Cerebellar cortex (tissue), 1 donor: ENCODE data around the gene ERCC2.
"Not testable (repeated sequence)": the region's sequence is repeated elsewhere in the genome, so short reads cannot be mapped to it uniquely, and the experiment has no call there.

Experiments
- DNase-seq: peaks from one replicate; pipeline ENCODE4 v3.0.0-alpha.2; 2015; ENCODE audit warnings: low spot score

ERCC2 gene

DNA sequence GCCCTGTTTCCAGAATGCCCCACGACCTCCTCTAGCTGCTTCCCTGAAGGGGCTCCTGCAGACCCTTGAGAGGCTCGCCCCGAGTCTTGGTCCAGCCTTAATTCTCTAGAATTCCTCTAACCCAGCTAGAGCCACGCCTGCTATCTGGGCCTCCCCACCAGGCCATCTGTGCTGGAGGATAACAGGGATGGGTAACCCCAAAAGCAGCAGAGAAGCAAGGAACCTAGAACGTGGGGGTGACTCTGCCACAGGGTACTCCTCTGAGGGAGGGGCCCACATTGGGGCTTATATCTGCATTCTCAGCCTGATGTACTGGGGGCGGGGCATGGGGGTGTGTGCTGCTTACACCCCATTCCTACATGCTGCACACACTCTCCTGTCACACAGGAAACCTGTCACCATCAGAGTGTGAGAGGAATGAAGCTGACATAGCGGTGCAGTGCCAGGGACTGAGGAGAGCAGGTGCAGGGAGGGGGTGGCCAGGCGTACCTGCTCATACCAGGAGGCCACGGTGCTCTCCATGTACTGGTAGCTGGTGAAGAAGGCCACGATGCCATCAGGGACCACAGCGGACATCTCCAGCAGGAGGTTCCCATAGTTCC, 16.0 kb downstream of the ERCC2 start:
- no peak for DNase-seq

GRCh38 chr19:45352914-45353796, 17.2 kb downstream of the ERCC2 start:
- DNase-seq = no peak

DNA sequence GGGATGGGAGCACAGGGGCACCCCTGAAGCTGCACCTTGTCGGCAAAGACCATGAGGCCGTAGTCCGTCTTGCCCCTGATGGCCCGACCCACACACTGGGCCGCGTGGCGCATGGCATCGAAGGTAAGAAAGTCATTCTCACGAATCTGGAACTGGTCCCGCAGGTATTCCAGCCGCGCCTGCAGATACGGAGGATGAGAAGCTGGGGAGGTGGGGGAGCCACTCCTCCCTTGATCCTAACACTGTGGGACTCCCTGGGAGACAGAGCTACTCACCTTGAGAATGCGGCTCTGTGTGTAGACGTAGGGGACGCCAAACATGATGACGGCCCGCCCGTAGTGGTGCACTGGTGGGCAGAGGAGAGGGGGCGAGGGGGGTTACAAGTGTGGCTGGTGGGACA, 17.9 kb downstream of the ERCC2 start:
- DNase-seq = no peak

DNA sequence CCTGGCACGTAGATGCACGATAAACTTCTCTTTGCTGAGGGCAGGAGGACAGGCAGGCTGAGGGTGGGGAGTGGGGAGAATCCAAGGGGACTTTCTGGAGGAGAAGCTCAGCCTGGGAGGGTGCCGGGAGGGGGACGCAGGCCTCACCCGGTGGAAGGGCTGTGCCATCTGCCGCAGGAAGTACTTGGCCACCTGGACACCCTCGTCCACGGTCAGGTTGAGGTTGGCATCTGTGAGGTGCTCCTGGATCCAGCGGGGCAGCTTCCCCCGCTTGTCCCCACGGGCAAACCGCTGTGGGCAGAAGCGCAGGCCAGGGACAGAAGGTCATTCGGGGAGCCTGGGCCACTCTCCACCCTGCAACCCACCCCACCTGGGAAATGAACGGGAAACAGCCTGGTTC, 18.3 kb downstream of the ERCC2 start:
- DNase-seq = no peak

GRCh38 chr19:45351401-45351952, 18.9 kb downstream of the ERCC2 start:
- no peak for DNase-seq

GRCh38 chr19:45350477-45351058, 19.8 kb downstream of the ERCC2 start:
- no peak for DNase-seq

DNA sequence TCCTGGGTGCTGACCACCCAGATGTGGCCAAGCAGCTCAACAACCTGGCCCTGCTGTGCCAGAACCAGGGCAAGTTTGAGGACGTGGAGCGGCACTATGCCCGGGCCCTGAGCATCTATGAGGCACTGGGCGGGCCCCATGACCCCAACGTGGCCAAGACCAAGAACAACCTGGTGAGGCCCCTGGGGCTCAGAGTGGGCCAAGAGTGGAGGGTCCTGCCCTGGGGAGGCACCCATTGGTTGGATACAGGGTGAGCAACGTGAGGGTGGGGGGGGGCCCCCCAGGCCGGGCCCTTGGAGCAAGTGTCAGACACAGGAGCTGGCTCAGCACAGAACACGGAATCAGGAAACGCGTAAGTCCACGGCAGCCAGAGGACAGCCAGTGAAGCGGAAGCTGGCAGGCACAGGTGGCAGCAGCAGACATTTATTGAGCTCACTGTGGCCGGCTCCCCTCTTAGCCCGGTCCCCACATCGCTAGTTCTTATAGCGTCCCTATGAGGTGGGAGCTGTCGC, 20.9 kb downstream of the ERCC2 start:
- DNase-seq = no peak

DNA sequence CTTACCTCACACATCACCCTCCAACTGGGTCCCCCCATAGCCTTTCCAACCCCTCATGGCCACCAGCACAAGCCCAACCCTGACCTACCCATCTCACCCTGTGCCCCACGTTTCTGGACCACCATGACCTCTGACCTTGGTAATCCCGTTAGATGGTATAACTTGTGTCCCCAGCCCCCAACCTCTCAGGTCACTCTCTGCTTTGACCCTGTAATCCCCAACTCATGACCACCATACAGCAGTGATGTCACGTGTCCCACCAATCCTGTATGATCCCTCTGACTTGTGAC, 21.3 kb downstream of the ERCC2 start:
- no peak for DNase-seq

DNA sequence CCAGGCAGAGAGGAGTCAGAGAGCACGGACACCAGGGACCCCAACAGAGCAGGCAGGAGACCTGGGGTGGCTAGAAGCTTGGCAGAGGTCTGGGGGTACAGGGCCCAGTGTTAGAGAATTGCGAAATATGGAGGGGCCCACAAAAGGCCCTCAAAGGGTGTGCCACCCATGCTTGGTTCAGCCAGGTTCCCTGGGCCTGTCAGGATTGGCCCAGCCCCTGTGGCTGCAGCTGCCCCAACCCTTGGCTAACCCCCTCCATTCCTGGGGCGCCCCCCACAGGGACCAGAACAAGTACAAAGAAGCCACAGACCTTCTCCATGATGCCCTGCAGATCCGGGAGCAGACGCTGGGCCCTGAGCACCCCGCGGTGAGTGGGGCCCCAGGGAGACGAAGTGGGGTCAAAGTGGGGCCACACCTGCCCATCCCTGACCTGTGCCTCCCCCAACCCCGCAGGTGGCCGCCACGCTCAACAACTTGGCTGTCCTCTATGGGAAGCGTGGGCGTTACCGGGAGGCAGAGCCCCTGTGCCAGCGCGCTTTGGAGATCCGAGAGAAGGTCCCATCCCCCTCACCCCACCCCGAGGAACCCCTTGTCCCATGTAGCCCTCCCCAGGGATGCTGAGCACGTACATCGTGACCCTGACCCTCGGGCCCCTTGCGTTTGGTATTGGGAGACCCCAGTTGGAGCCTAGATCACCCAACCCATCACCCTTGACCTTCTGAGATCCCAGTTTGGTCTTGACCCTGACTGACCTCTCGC, 21.8 kb downstream of the ERCC2 start:
- DNase-seq = no peak

DNA sequence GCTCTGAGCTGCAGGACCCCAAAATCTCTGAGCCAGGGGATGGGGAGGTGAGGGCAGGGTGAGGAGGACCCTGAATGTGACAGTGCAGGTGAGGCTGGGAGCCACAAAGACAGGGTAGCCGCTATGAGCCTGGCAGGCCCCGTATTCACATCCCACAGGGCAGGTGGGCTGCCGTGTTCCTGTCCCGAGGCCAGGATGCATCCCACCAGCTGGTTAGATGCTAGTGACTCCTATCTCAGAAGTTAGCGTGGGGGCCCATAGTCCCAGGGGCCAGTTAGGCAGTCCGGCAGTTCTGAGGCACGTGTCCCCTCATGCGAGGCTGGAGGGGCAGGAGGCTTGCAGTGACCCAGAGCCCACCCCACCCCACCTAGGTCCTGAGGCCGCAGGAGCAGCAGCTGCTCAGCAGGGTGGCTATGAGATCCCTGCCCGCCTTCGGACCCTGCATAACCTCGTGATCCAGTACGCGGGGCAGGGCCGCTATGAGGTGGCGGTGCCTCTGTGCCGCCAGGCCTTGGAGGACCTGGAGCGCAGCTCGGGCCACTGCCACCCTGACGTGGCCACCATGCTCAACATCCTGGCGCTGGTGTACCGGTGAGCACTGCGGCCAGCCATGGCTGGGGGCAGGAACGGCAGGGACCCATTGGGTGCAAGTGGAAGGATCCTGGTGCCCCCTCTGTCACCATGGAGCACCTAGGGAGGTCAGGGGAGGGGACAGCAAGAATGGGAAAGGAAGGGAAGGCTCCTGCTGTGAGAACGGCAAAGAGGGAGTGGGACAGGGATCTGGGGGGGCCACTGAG, 22.6 kb downstream of the ERCC2 start:
- no peak for DNase-seq

DNA sequence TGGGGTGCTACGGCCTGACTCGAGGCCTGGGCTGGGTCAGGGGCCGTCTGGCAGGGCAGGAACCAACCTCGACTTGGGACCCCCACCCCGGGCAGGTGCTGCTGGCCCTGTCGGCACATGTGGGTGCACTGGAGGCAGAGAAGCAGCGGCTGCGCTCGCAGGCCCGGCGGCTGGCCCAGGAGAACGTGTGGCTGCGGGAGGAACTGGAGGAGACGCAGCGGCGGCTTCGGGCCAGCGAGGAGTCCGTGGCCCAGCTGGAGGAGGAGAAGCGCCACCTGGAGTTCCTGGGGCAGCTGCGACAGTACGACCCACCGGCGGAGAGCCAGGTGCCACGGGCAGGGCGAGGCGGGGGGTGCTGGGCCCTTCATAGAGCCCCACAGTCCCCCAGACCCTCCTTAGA, 23.9 kb downstream of the ERCC2 start:
- DNase-seq = no peak

- no peak for DNase-seq
These were observed 24.9 kb downstream of the ERCC2 start for GRCh38 chr19:45345506-45345860.

- DNase-seq = no peak
These were observed 25.5 kb downstream of the ERCC2 start for GRCh38 chr19:45344621-45345505.

- no peak for DNase-seq
These were observed 27.5 kb downstream of the ERCC2 start for GRCh38 chr19:45342911-45343310.

DNA sequence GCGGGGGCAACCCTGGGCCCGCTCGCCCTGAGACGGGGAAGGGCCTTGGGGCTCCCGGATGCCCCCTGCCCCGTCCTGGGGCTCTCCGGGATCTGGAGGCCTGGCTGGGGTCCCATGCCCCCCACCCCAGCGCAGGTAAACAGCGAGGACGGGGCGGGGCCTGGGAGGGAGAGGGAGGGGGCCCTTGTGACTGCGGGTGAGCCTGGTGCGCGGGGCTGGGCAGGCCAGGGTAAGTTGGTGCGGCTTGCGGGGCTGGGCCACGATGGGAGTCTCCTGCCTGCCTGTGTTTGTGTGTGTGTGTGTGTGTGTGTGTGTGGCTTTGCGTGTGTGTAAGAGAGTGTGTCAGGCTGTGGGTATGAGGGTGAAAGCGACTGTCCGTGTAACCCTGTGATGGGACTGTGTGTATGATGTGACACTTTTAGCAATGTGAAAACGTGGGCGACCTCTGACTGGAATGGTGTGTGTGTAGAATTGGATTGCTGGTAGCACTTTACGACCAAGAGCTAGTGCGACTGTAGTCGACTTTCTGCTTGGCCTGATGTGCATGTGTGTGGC, 29.4 kb downstream of the ERCC2 start:
- DNase-seq = no peak

GRCh38 chr19:45340232-45340898, 30.0 kb downstream of the ERCC2 start, which contains the start of gene KLC3:
KLC3 (plus strand) TSS chr19:45340750; CDS start chr19:45345542, 4,792 bp downstream.
- DNase-seq = no peak

- DNase-seq = no peak
These were observed 30.7 kb downstream of the ERCC2 start for GRCh38 chr19:45339629-45340028.

- DNase-seq = no peak
These were observed 33.6 kb downstream of the ERCC2 start for GRCh38 chr19:45336696-45337251.

- DNase-seq = not testable (repeated sequence)
These were observed 35.5 kb downstream of the ERCC2 start for GRCh38 chr19:45334881-45335280.
